GM23338 (cell line): Measurements from ENCODE around the gene KCNH5. TPM values are rescaled to one million over a fixed set of nuclear protein-coding genes. Genes with fewer than 3 reads are reported as not detected.

Experiments
- ATAC-seq: fragments of 200-7000 bp; cut with Tn5 transposase; 3 replicates; pipeline ENCODE4 v1.9.1; 2020
- DNase-seq: peaks from one replicate; pipeline ENCODE4 v3.0.0-alpha.2; 2015; ENCODE audit warnings: low spot score
- H2AFZ ChIP-seq: fragments of 200-600 bp; sonication (generic); 2 replicates; pipeline ENCODE4 v1.8.0; 2016; ENCODE audit warnings: antibody characterized with exemption, mild to moderate bottlenecking, moderate library complexity
- H3F3A ChIP-seq: fragments of 200-600 bp; sonication (generic); replicated peaks from 2 replicates; pipeline ENCODE4 v1.8.0; 2017; ENCODE audit warnings: antibody characterized with exemption, mixed run types, low read depth
- H3K27ac ChIP-seq: fragments of 200-600 bp; sonication (generic); 2 replicates; pipeline ENCODE4 v1.6.1; 2016; ENCODE audit warnings: low read depth
- H3K27me3 ChIP-seq: fragments of 200-600 bp; sonication (generic); 2 replicates; pipeline ENCODE4 v1.8.0; 2016; ENCODE audit warnings: mild to moderate bottlenecking, mixed run types, moderate library complexity; ENCODE audit not compliant: insufficient read depth
- H3K36me3 ChIP-seq: fragments of 200-600 bp; sonication (generic); 2 replicates; pipeline ENCODE4 v1.8.0; 2016; ENCODE audit warnings: mild to moderate bottlenecking; ENCODE audit not compliant: insufficient read depth
- H3K4me1 ChIP-seq: fragments of 200-600 bp; sonication (generic); 2 replicates; pipeline ENCODE4 v1.8.0; 2016; ENCODE audit warnings: mild to moderate bottlenecking, moderate library complexity; ENCODE audit not compliant: insufficient read depth
- H3K4me2 ChIP-seq: fragments of 200-600 bp; sonication (generic); 2 replicates; pipeline ENCODE4 v1.7.1; 2017; ENCODE audit warnings: mixed run types
- H3K4me3 ChIP-seq: fragments of 200-600 bp; sonication (generic); 2 replicates; pipeline ENCODE4 v1.6.1; 2016; ENCODE audit warnings: mixed run types
- H3K79me2 ChIP-seq: fragments of 200-600 bp; sonication (generic); replicated peaks from 2 replicates; pipeline ENCODE4 v1.8.0; 2017; ENCODE audit warnings: mild to moderate bottlenecking; ENCODE audit not compliant: insufficient read depth
- H3K9me2 ChIP-seq: fragments of 200-600 bp; sonication (generic); 2 replicates; pipeline ENCODE4 v1.8.0; 2017; ENCODE audit not compliant: insufficient read depth
- H4K20me1 ChIP-seq: fragments of 200-600 bp; sonication (generic); replicated peaks from 2 replicates; pipeline ENCODE4 v1.8.0; 2017; ENCODE audit warnings: mild to moderate bottlenecking; ENCODE audit not compliant: insufficient read depth
- H3K27ac Mint-ChIP-seq: 2 replicates; pipeline ENCODE4 v1.8.0; 2020; ENCODE audit warnings: inconsistent platforms, mild to moderate bottlenecking, moderate library complexity, mixed read lengths
- H3K27me3 Mint-ChIP-seq: 3 replicates; pipeline ENCODE4 v1.8.0; 2022; ENCODE audit warnings: low read depth, mild to moderate bottlenecking, moderate library complexity, mixed read lengths, inconsistent platforms; ENCODE audit not compliant: insufficient read depth, poor library complexity
- H3K36me3 Mint-ChIP-seq: 3 replicates; pipeline ENCODE4 v1.8.0; 2021; ENCODE audit warnings: low read depth, mild to moderate bottlenecking, inconsistent platforms, moderate library complexity, mixed read lengths
- H3K4me1 Mint-ChIP-seq: 3 replicates; pipeline ENCODE4 v1.8.0; 2020; ENCODE audit warnings: mild to moderate bottlenecking, inconsistent platforms, mixed read lengths
- H3K4me3 Mint-ChIP-seq: 3 replicates; pipeline ENCODE4 v1.8.0; 2021; ENCODE audit warnings: moderate library complexity, mild to moderate bottlenecking, inconsistent platforms, mixed read lengths
- H3K9me3 Mint-ChIP-seq: 3 replicates; pipeline ENCODE4 v1.8.0; 2020; ENCODE audit warnings: moderate library complexity, mild to moderate bottlenecking, inconsistent platforms, mixed read lengths
- CREB1 ChIP-seq: fragments of 250-450 bp; sonication (Bioruptor Pico); IDR thresholded peaks from 2 replicates; pipeline ENCODE4 v1.5.0; 2020; ENCODE audit warnings: low read depth, mild to moderate bottlenecking, moderate library complexity
- ETS1 ChIP-seq: IDR thresholded peaks from 2 replicates; pipeline ENCODE4 v1.6.1; 2016; ENCODE audit warnings: antibody characterized with exemption
- EZH2 ChIP-seq: fragments of 200-600 bp; sonication (generic); IDR thresholded peaks from one replicate; pipeline ENCODE4 v1.8.0; 2017; ENCODE audit warnings: antibody characterized with exemption, mild to moderate bottlenecking, low read depth; ENCODE audit not compliant: unreplicated experiment
- EZH2phosphoT487 ChIP-seq: fragments of 200-600 bp; sonication (generic); IDR thresholded peaks from one replicate; pipeline ENCODE4 v1.8.1; 2018; ENCODE audit warnings: antibody characterized with exemption; ENCODE audit not compliant: unreplicated experiment
- NANOG ChIP-seq: IDR thresholded peaks from 2 replicates; pipeline ENCODE4 v1.6.1; 2016; ENCODE audit warnings: antibody characterized with exemption, borderline replicate concordance
- REST ChIP-seq: IDR thresholded peaks from one replicate; pipeline ENCODE4 v1.6.1; 2018; ENCODE audit warnings: antibody characterized with exemption; ENCODE audit not compliant: unreplicated experiment
- ZNF114 ChIP-seq: fragments of 250-450 bp; sonication (Bioruptor Pico); IDR thresholded peaks from 2 replicates; pipeline ENCODE4 v1.5.0; 2020; ENCODE audit warnings: mild to moderate bottlenecking, moderate library complexity
- ZNF462 ChIP-seq: fragments of 250-450 bp; sonication (Bioruptor Pico); IDR thresholded peaks from 2 replicates; pipeline ENCODE4 v1.5.0; 2020; ENCODE audit warnings: mild to moderate bottlenecking, moderate library complexity
- polyA plus RNA-seq: library from polyadenylated mRNA; unstranded; fragments of >200 nt; fragmentation: Nextera tagmentation; extraction: Ambion mirVana; gene quantifications from 2 replicates; pipeline ENCODE4 v1.2.1, GENCODE V29; 2016
- total RNA-seq: library from RNA; depleted of rRNA; stranded (reverse); fragments of >200 nt; shearing (Covaris generic); gene quantifications from 2 replicates; pipeline ENCODE4 v1.2.3, GENCODE V29; 2014

The KCNH5 gene
- total and polyA plus RNA-seq, 2 experiments from 2014 or later = 0.71 to 0.83 TPM

GRCh38 chr14:62684376-62684775 is 360.9 kb downstream of the KCNH5 start:
- H3K4me3 ChIP-seq = no peak overlapping the region
- no peaks in the 10 kb centered on the region for H3K27me3 ChIP-seq
- no peaks in the 10 kb centered on the region; the same call in 1 of the 2 replicates for H3K4me1 ChIP-seq
- H3F3A ChIP-seq = no peaks in the 10 kb centered on the region
- H3K4me3 Mint-ChIP-seq = no peak overlapping the region
- H3K27ac ChIP-seq = no peak overlapping the region
- H3K4me2 ChIP-seq = no peak overlapping the region
- peaks cover 9% of the 10 kb centered on the region for H3K4me1 Mint-ChIP-seq
- H2AFZ ChIP-seq = no peak overlapping the region
- H3K36me3 ChIP-seq = peaks cover 10% of the 10 kb centered on the region; the same call in 1 of the 2 replicates
- H3K9me3 Mint-ChIP-seq = peaks cover 23% of the 10 kb centered on the region
- H3K79me2 ChIP-seq = no peaks in the 10 kb centered on the region
- peaks cover 22% of the 10 kb centered on the region; the same call in 2 of the 3 replicates for H3K36me3 Mint-ChIP-seq
- no peaks in the 10 kb centered on the region for H3K27me3 Mint-ChIP-seq
- no peaks in the 10 kb centered on the region for H3K9me2 ChIP-seq
- H3K27ac Mint-ChIP-seq = no peak overlapping the region
- no peak for TF ChIP-seq ETS1
- TF ChIP-seq EZH2 = no peak
- TF ChIP-seq CREB1 (CRISPR knock-in tag) = no peak
- no peak for TF ChIP-seq ZNF114 (CRISPR knock-in tag)
- no peak for TF ChIP-seq EZH2phosphoT487
- ATAC-seq = no peak
- DNase-seq = no peak
- H4K20me1 ChIP-seq = no peaks in the 10 kb centered on the region

- ATAC-seq (no peak), DNase-seq (no peak)
- Mint-ChIP-seq H3K27ac (peak overlapping the region; percentile 77), H3K27me3 (no peaks in the 10 kb centered on the region), H3K36me3 (peaks cover 4% of the 10 kb centered on the region; the same call in 1 of the 3 replicates), H3K9me3 (peaks cover 3% of the 10 kb centered on the region; the same call in 2 of the 3 replicates), H3K4me3 (no peak overlapping the region), H3K4me1 (peaks cover 9% of the 10 kb centered on the region)
- H4K20me1 ChIP-seq = no peaks in the 10 kb centered on the region
- no peaks in the 10 kb centered on the region for H3K79me2 ChIP-seq
- H3K27me3 ChIP-seq = no peaks in the 10 kb centered on the region
- H3K4me1 ChIP-seq = no peaks in the 10 kb centered on the region; the same call in 1 of the 2 replicates
- H3K27ac ChIP-seq = no peak overlapping the region
- H3K9me2 ChIP-seq = no peaks in the 10 kb centered on the region
- TF ChIP-seq EZH2 (no peak), REST (no peak), ZNF462 (CRISPR knock-in tag) (no peak), NANOG (no peak)
- no peaks in the 10 kb centered on the region for H3F3A ChIP-seq
- peak overlapping the region; percentile 89 for H2AFZ ChIP-seq
- H3K36me3 ChIP-seq = 0 out of 2 replicates have a peak, but pooled peaks cover under 1% of the 10 kb centered on the region
- no peak overlapping the region for H3K4me3 ChIP-seq
- H3K4me2 ChIP-seq = no peak overlapping the region
Observed at GRCh38 chr14:62682208-62682607, 363.1 kb downstream of the KCNH5 start.
